ENCODE measurements around the gene UBE2I.

GRCh38 chr16:1350691-1351090 is 41.3 kb downstream of the UBE2I start:
- TF ChIP-seq CTCF (conservative IDR thresholded peaks at IDR 0.05; ENCODE audit: low read depth, low read length) = no peak
- TF ChIP-seq EZH2 (IDR thresholded peaks at IDR 0.05; ENCODE audit: borderline replicate concordance, low read depth, low read length, poor library complexity, severe bottlenecking) = no peak

All from A673 (cell line).